T-helper 1 cell treated with Interleukin-12 subunit alpha and Interleukin-12 subunit beta and Interleukin-4 antibody, amounts not matched to agents 30 μg/mL and 1 μg/mL, for 36 hours (primary cell): ENCODE data around the gene ACKR3.

Source experiments
- H3K27ac Mint-ChIP-seq: one replicate; pipeline ENCODE4 v1.8.0; 2021; ENCODE audit warnings: mild to moderate bottlenecking, mixed read lengths
- H3K27me3 Mint-ChIP-seq: one replicate; pipeline ENCODE4 v1.8.0; 2021; ENCODE audit warnings: low read depth, mixed read lengths
- H3K36me3 Mint-ChIP-seq: one replicate; pipeline ENCODE4 v1.8.0; 2021; ENCODE audit warnings: low read depth, mixed read lengths
- H3K4me1 Mint-ChIP-seq: one replicate; pipeline ENCODE4 v1.8.0; 2021; ENCODE audit warnings: low read depth, mixed read lengths
- H3K4me3 Mint-ChIP-seq: one replicate; pipeline ENCODE4 v1.8.0; 2021; ENCODE audit warnings: mild to moderate bottlenecking, moderate library complexity, mixed read lengths
- H3K9me3 Mint-ChIP-seq: one replicate; pipeline ENCODE4 v1.8.0; 2021; ENCODE audit warnings: mixed read lengths

ACKR3 gene

DNA sequence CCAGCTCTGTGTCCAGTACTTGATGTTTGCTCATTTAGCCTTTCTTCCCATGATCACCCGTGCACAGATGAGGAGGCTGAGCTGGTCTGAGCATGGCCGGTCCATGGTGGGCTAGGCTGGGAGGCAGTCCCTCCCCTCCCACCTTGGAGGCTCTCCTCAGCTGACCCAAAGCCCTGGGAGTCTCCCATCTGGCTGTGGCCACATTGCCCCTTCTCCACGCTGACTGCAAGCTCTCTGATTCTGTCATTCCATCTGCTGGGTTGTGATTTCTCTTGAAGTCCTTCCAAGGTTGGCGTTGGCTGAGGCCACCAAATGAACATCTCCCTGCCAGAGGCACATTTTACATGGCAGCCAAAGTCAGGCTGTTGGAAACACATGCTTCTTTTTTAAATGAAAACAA, 44.0 kb downstream of the ACKR3 start:
- no peaks in the 10 kb centered on the region for H3K27me3 Mint-ChIP-seq
- no peaks in the 10 kb centered on the region for H3K4me1 Mint-ChIP-seq
- H3K4me3 Mint-ChIP-seq: no peak overlapping the region
- H3K9me3 Mint-ChIP-seq: no peaks in the 10 kb centered on the region
- no peaks in the 10 kb centered on the region for H3K36me3 Mint-ChIP-seq
- H3K27ac Mint-ChIP-seq: no peak overlapping the region

DNA sequence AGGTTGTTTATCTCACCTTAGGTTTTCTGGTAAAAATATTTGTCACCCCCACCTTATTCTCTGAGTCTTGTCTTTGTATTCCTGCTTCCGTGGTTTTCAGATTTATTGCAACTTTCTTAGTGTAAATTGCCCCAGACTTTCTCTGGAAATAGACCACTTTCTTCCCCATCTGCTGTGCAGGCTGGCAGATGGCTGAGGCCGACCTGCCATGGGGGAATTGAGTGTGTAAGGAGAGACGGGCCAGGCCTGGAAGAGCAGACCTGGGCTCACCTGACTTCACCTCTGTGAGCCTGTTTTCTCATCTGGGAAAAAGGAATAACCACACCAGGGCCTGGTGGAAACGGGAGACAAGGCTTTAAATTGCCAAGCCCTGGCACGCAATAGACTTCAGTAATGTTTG, 44.9 kb downstream of the ACKR3 start:
- Mint-ChIP-seq H3K9me3 (no peaks in the 10 kb centered on the region), H3K36me3 (no peaks in the 10 kb centered on the region), H3K27me3 (no peaks in the 10 kb centered on the region), H3K4me3 (no peak overlapping the region), H3K4me1 (no peaks in the 10 kb centered on the region), H3K27ac (no peak overlapping the region)

DNA sequence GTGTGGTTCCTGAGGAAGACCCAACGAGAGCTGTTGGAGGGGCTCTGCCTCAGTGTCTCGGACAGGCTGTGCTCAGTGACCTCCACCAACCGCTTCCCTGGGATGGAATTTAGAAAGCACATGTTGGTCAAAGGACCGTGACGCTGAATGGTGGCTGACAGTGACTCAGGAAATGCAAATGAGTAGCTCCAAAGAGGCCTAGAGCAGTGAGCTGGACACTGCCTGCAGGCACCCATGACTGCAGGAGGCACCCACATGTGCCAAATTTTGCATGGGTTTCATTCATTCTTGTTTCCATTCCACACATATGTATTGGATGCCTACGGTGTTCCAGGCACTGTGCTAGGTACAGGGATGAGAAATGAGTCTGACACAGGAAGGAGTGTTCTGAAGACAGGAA, 46.4 kb downstream of the ACKR3 start:
- Mint-ChIP-seq H3K9me3 (no peaks in the 10 kb centered on the region), H3K36me3 (no peaks in the 10 kb centered on the region), H3K4me3 (no peak overlapping the region), H3K4me1 (peaks cover 8% of the 10 kb centered on the region), H3K27me3 (peaks cover 8% of the 10 kb centered on the region), H3K27ac (no peak overlapping the region)

- H3K4me3 Mint-ChIP-seq: no peak overlapping the region
- H3K9me3 Mint-ChIP-seq: no peaks in the 10 kb centered on the region
- H3K4me1 Mint-ChIP-seq: peaks cover 8% of the 10 kb centered on the region
- no peaks in the 10 kb centered on the region for H3K36me3 Mint-ChIP-seq
- H3K27ac Mint-ChIP-seq: no peak overlapping the region
- H3K27me3 Mint-ChIP-seq: peaks cover 8% of the 10 kb centered on the region
These were observed 47.0 kb downstream of the ACKR3 start for GRCh38 chr2:236616624-236617023.

DNA sequence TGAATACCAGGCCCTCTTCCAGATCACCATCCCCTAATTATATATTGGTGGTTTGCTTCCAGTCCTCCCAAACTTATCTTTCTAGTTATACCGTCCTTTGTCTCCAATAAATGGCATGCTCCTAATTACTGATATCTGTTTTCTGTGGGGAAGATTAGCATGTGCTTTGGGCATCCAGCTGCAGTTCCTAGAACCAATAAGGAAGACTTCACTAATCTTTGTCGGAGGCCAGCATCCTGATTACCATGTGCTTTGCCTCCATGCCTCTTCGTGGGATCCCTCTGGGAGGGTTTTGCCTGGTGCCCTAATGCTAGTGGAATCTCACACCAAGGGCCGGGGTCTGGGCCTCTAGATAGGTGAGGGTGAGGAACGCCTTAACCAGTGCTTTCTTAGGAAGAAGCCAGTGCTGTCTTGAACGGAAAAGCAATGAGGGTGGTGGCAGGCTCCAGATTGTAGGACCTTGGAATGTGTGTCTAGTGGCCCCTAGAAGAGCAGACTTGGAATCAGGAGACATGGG, 47.7 kb downstream of the ACKR3 start:
- peaks cover 8% of the 10 kb centered on the region for H3K27me3 Mint-ChIP-seq
- no peaks in the 10 kb centered on the region for H3K9me3 Mint-ChIP-seq
- H3K36me3 Mint-ChIP-seq: no peaks in the 10 kb centered on the region

DNA sequence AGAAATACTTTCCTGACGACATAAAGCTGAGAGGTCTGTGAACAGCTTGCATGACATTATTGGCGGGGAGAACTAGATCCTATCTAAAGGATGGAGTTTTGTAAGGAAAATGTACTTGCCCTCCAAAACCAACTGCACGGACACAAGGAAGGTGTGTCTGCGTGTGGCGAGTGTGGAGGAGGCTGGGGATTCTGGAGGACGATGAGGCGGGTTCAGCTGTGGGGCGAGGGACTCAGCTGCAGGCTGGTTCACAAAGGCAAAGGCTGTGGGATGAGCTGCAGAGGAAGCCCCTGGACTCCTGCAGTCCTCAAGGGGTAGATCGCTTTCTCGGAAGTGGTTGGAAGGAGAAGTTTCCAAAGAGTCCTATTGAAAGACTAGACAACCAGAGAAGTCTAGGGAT, 48.2 kb downstream of the ACKR3 start:
- no peaks in the 10 kb centered on the region for H3K36me3 Mint-ChIP-seq
- no peak overlapping the region for H3K27ac Mint-ChIP-seq
- H3K4me1 Mint-ChIP-seq: peaks cover 8% of the 10 kb centered on the region
- peaks cover 8% of the 10 kb centered on the region for H3K27me3 Mint-ChIP-seq
- H3K4me3 Mint-ChIP-seq: no peak overlapping the region
- no peaks in the 10 kb centered on the region for H3K9me3 Mint-ChIP-seq

More for the DNA sequence above, 47.7 kb downstream of the ACKR3 start:
- H3K4me1 Mint-ChIP-seq: peaks cover 8% of the 10 kb centered on the region
- H3K4me3 Mint-ChIP-seq: no peak overlapping the region
- H3K27ac Mint-ChIP-seq: no peak overlapping the region

DNA sequence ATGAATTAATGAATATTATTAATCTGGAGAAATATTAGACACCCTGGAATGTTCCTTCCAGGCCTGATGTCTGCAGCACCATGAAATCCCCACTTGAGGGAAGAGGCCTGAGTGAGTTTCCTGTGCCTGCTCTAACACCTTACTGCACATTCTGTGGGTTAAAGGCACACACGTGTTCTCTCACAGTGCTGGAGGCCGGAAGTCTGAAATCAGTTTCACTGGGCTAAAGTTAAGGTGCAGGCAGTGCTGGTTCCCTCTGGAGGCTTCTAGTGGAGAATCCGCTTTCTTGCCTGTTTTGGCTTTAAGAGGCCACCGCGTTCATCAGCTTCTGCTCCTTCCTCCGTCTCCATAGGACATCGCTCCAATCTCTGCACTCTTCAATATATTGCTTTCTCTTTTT, 48.7 kb downstream of the ACKR3 start:
- H3K36me3 Mint-ChIP-seq: no peaks in the 10 kb centered on the region
- peaks cover 8% of the 10 kb centered on the region for H3K27me3 Mint-ChIP-seq
- peaks cover 8% of the 10 kb centered on the region for H3K4me1 Mint-ChIP-seq

DNA sequence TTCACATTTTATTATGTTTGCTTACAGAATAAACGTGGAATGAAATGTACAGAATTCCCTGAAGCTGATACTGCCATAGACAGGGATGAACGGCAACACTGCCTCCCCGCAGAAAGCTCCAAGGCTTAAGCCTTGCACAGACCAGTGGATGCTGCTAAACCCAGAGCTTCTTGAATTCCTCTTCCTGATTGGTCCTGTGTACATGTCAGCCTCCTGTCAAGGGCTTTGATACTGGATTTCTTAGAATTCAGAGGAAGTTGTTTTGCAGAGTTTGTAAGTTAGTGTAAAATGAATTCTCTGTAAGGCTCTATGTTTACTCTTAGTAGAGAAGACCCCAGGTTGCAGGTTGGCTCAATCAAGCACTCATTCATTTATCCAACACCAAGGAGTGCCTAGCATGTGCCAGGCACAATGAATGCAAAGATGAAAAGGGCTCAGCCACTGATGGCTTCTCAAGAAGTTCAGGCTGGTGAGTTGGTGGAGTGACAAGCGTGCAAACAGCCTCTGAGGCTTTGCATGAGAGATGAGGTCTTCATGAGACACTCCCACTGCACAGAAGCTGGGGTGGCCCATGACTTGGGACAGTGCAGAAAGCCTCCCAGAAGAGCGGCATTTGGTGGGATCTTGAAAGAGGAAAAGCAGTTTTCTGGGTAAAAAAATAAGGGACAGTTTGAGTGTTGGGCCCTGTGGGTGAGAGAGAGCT, 50.4 kb downstream of the ACKR3 start:
- Mint-ChIP-seq H3K4me3 (peak overlapping the region; percentile 12), H3K27me3 (peaks cover 8% of the 10 kb centered on the region), H3K4me1 (peaks cover 8% of the 10 kb centered on the region), H3K36me3 (no peaks in the 10 kb centered on the region), H3K27ac (no peak overlapping the region), H3K9me3 (no peaks in the 10 kb centered on the region)

More for the DNA sequence above, 48.7 kb downstream of the ACKR3 start:
- no peak overlapping the region for H3K4me3 Mint-ChIP-seq
- no peak overlapping the region for H3K27ac Mint-ChIP-seq
- H3K9me3 Mint-ChIP-seq: no peaks in the 10 kb centered on the region

DNA sequence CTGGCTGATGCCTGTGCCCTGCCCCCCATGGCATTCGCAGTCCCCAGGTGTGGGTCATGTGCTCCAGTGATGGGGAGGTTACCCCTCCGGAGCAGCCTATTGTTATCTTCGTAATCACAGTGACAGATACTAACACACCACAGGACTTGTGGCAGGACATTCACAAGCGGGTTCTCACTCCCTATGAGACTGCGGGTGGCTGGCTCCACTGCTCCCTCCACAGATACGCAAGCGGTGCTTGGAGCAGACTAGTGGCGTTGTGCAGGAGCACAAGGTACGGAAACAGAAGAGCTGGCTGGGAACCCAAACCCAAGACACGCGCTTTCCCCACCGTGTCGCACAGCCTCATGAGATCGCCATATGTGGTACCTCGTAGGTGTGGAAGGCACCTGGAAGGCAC, 52.2 kb downstream of the ACKR3 start:
- Mint-ChIP-seq H3K27ac (no peak overlapping the region), H3K27me3 (peaks cover 8% of the 10 kb centered on the region), H3K36me3 (no peaks in the 10 kb centered on the region), H3K4me3 (no peak overlapping the region), H3K9me3 (no peaks in the 10 kb centered on the region), H3K4me1 (peaks cover 8% of the 10 kb centered on the region)

DNA sequence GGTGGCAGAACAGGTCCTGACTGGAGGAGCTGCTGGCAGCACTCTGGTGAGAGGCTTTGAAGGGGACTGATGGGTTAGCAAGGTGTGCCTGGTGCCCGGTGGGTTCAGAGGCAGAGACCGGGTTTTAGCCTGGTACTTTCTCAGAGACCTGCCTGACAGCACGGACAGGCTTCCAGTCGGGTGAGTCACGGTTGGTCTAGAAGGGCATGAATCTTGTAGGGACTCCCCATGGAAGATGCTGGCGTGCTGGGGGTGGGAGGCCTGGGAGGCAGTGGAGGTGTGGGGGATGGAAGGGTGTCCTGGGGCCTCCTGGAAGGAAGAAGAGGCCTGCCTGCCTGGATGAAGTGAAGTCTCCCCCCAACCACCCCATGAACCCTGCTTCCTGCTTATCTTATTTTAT, 52.6 kb downstream of the ACKR3 start:
- Mint-ChIP-seq H3K36me3 (no peaks in the 10 kb centered on the region), H3K4me1 (peaks cover 8% of the 10 kb centered on the region), H3K4me3 (no peak overlapping the region), H3K27me3 (peaks cover 8% of the 10 kb centered on the region), H3K9me3 (no peaks in the 10 kb centered on the region), H3K27ac (no peak overlapping the region)

GRCh38 chr2:236622660-236623059, 53.0 kb downstream of the ACKR3 start:
- Mint-ChIP-seq H3K27me3 (peaks cover 8% of the 10 kb centered on the region), H3K4me3 (no peak overlapping the region), H3K4me1 (peaks cover 8% of the 10 kb centered on the region), H3K27ac (no peak overlapping the region), H3K36me3 (no peaks in the 10 kb centered on the region), H3K9me3 (no peaks in the 10 kb centered on the region)

DNA sequence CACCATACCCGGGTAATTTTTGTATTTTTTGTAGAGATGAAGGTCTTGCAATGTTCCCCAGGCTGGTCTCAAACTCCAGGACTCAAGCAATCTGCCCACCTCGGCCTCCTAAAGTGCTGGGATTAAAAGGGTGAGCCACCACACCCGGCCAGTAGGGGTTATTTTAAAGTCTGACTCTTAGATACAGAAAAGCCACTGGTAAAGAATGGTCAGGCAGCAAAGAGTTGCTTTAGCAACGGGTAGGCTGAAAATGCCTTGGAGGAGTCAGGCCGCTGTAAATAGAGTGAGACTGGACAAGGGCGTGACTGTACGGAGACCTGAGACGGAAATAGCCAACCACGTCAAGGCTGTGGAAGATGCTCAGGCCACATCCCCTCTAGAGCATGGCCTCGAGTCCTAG, 54.2 kb downstream of the ACKR3 start:
- H3K27ac Mint-ChIP-seq: no peak overlapping the region
- H3K9me3 Mint-ChIP-seq: no peaks in the 10 kb centered on the region
- peaks cover 8% of the 10 kb centered on the region for H3K27me3 Mint-ChIP-seq
- peaks cover 8% of the 10 kb centered on the region for H3K4me1 Mint-ChIP-seq
- no peak overlapping the region for H3K4me3 Mint-ChIP-seq
- H3K36me3 Mint-ChIP-seq: no peaks in the 10 kb centered on the region

GRCh38 chr2:236625156-236625690, 55.6 kb downstream of the ACKR3 start:
- Mint-ChIP-seq H3K9me3 (no peaks in the 10 kb centered on the region), H3K27me3 (peaks cover 3% of the 10 kb centered on the region), H3K36me3 (no peaks in the 10 kb centered on the region), H3K4me3 (no peak overlapping the region), H3K4me1 (peaks cover 3% of the 10 kb centered on the region), H3K27ac (no peak overlapping the region)

GRCh38 chr2:236626391-236627150, 56.9 kb downstream of the ACKR3 start:
- no peaks in the 10 kb centered on the region for H3K27me3 Mint-ChIP-seq
- H3K9me3 Mint-ChIP-seq: no peaks in the 10 kb centered on the region
- no peaks in the 10 kb centered on the region for H3K4me1 Mint-ChIP-seq
- no peaks in the 10 kb centered on the region for H3K36me3 Mint-ChIP-seq
- no peak overlapping the region for H3K4me3 Mint-ChIP-seq
- no peak overlapping the region for H3K27ac Mint-ChIP-seq

- Mint-ChIP-seq H3K9me3 (no peaks in the 10 kb centered on the region), H3K36me3 (no peaks in the 10 kb centered on the region), H3K4me1 (no peaks in the 10 kb centered on the region), H3K4me3 (no peak overlapping the region), H3K27ac (no peak overlapping the region), H3K27me3 (no peaks in the 10 kb centered on the region)
These were observed 57.6 kb downstream of the ACKR3 start for GRCh38 chr2:236627193-236627592.
